Breast epithelium (tissue), 3 donors: ENCODE results near the gene ZNRF3.

Source experiments
- POLR2A ChIP-seq: fragments of 450-650 bp; IDR thresholded peaks from one replicate; pipeline ENCODE4 v1.6.1; 2016; ENCODE audit warnings: antibody characterized with exemption, mild to moderate bottlenecking, moderate library complexity
- TF ChIP-seq, protein P1 (sequence below), 3 donors: fragments of 450-650 bp; IDR thresholded peaks; one replicate each; pipeline ENCODE4 v1.5.1; 2016 to 2017; ENCODE audit warnings: antibody characterized with exemption in 3 of 3, mild to moderate bottlenecking in 3 of 3, moderate library complexity in 3 of 3

- TF ChIP-seq, protein P1, sequence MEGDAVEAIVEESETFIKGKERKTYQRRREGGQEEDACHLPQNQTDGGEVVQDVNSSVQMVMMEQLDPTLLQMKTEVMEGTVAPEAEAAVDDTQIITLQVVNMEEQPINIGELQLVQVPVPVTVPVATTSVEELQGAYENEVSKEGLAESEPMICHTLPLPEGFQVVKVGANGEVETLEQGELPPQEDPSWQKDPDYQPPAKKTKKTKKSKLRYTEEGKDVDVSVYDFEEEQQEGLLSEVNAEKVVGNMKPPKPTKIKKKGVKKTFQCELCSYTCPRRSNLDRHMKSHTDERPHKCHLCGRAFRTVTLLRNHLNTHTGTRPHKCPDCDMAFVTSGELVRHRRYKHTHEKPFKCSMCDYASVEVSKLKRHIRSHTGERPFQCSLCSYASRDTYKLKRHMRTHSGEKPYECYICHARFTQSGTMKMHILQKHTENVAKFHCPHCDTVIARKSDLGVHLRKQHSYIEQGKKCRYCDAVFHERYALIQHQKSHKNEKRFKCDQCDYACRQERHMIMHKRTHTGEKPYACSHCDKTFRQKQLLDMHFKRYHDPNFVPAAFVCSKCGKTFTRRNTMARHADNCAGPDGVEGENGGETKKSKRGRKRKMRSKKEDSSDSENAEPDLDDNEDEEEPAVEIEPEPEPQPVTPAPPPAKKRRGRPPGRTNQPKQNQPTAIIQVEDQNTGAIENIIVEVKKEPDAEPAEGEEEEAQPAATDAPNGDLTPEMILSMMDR (IDR thresholded peaks at IDR 0.05) = no peak
- no peak for TF ChIP-seq POLR2A
Observed at GRCh38 chr22:28951969-28952521, 68.7 kb downstream of the ZNRF3 start.
